Adrenal gland (tissue), 5 donors: ENCODE measurements around the gene AGAP1.

ENCODE experiments used
- CTCF ChIP-seq, 6 experiments: fragments of 450-650 bp in 4 of 6; fragments of 200-600 bp in 2 of 6; sonication (generic) in 1 of 6; IDR thresholded peaks; 1 replicate in 5 of 6; 2 replicates in 1 of 6; pipeline versions ENCODE4 v1.5.1 to v1.8.0; 2016 to 2021; ENCODE audit warnings: antibody characterized with exemption in 6 of 6, mild to moderate bottlenecking in 2 of 6, moderate library complexity in 1 of 6
- POLR2A ChIP-seq, 2 donors: fragments of 450-650 bp; IDR thresholded peaks; one replicate each; pipeline ENCODE4 v1.6.1; 2017; ENCODE audit warnings: antibody characterized with exemption in 2 of 2, mild to moderate bottlenecking in 2 of 2, moderate library complexity in 1 of 2
- donor health status: DM: no; HTN: no; CAD: no.

DNA sequence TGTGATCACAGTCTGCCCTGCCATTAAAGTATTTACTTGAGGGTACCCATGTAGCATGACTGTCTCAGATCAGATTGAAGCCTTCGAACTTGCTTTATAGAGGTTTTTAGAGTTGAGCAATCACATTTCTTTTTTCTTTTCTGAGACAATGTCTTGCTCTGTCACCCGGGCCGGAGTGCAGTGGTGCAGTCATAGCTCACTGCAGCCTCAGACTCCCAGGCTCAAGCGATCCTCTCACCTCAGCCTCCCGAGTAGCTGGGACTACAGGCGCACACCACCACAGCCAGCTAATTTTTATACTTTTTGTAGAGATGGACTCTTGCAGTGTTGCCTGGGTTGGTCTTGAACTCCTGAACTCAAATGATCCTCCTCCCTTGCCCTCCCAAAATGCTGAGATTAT lies 153.4 kb downstream of the AGAP1 start:
- TF ChIP-seq POLR2A (IDR thresholded peaks at IDR 0.05): no peak
- TF ChIP-seq CTCF (IDR thresholded peaks at IDR 0.05): no peak
